ENCODE results near the gene SLC5A3.

The SLC5A3 gene

GRCh38 chr21:34073032-34073748 lies at the start of gene SLC5A3, which contains the start of gene MRPS6:
SLC5A3 (plus strand) TSS chr21:34073578; CDS start chr21:34095199, 21,621 bp downstream.
MRPS6 (plus strand) TSS chr21:34073578; CDS start chr21:34073701, 123 bp downstream.
- peak in 57 of 58 donors; percentile 23 to 87 (median 73) for DNase-seq

GRCh38 chr21:34023691-34024373 lies 49.5 kb upstream of the SLC5A3 start:
- no peak for DNase-seq

- DNase-seq, result no peak
Measured at GRCh38 chr21:34024374-34024693, 49.0 kb upstream of the SLC5A3 start.

- DNase-seq, result no peak
Measured at GRCh38 chr21:34027721-34028461, 45.5 kb upstream of the SLC5A3 start.

GRCh38 chr21:34029743-34030528 lies 43.4 kb upstream of the SLC5A3 start:
- peak in 36 of 58 donors; percentile 1 to 59 (median 17) for DNase-seq

GRCh38 chr21:34031835-34032370 lies 41.5 kb upstream of the SLC5A3 start:
- no peak for DNase-seq

GRCh38 chr21:34034369-34035014 lies 38.9 kb upstream of the SLC5A3 start:
- DNase-seq, result no peak

- DNase-seq, result no peak
Measured at GRCh38 chr21:34035619-34036354, 37.6 kb upstream of the SLC5A3 start.

GRCh38 chr21:34037009-34037795 lies 36.2 kb upstream of the SLC5A3 start:
- DNase-seq, result no peak

GRCh38 chr21:34039678-34040382 lies 33.5 kb upstream of the SLC5A3 start:
- no peak for DNase-seq

GRCh38 chr21:34042735-34043134 lies 30.6 kb upstream of the SLC5A3 start:
- no peak for DNase-seq

- no peak for DNase-seq
Measured at GRCh38 chr21:34043333-34043732, 30.0 kb upstream of the SLC5A3 start.

GRCh38 chr21:34046917-34047316 lies 26.5 kb upstream of the SLC5A3 start:
- no peak for DNase-seq

GRCh38 chr21:34047835-34048234 lies 25.5 kb upstream of the SLC5A3 start:
- no peak for DNase-seq

GRCh38 chr21:34052171-34052570 lies 21.2 kb upstream of the SLC5A3 start:
- DNase-seq, result no peak

- no peak for DNase-seq
Measured at GRCh38 chr21:34054259-34054658, 19.1 kb upstream of the SLC5A3 start.

GRCh38 chr21:34055615-34056014 lies 17.8 kb upstream of the SLC5A3 start:
- DNase-seq, result no peak

GRCh38 chr21:34061983-34062382 lies 11.4 kb upstream of the SLC5A3 start:
- DNase-seq, result no peak

All from anterior cingulate cortex (tissue), 58 donors.